ENCODE measurements around the gene TMEM97.

TMEM97 gene

DNA sequence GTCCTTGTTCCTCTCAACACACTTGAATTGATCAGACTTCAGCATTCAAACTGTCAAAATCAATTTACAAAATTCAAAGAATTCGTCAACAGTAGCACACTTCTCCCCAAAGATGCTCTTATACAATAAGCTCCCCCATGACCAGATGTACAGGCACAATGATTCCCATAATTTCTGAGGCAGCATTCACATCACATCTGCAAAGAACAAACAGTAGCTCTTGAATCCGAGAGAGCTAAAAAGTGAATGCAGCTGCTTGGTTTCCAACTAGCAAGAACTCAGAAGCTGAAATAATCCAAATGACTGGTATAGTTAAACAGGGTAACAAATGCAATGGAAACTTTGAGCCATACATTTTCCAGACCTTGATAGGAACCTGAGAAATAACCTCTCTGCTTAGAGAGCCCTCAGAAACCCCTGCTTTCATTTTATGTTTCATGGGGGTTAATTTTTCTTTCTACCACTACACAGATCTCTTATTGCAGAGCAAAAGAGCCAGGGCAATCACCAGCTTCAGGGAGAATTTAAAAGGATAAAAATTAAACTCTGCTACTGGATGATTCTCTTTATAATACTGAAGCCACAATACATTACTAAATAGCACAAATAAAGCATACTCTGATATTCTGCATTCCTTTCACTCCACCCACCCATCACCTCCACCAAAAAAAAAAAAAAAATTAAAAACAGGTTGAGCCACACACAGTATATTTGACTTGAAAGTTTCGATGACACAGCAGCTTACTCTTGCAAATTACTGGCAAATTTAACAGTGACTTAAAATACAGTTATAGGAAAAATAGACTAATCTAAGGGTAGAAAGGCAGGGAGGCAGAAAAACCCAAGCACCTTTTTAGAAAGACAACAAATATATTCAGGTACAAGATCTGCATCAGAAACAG, 23.1 kb upstream of the TMEM97 start:
- no peaks in the 10 kb centered on the region for H3K9me3 ChIP-seq (ENCODE audit: low read length)
- H3K4me2 ChIP-seq (ENCODE audit: low read length): no peak overlapping the region
- no peaks in the 10 kb centered on the region for H3K9me2 ChIP-seq (ENCODE audit: low read depth, low read length)
- TF ChIP-seq EZH2 (IDR thresholded peaks at IDR 0.05; ENCODE audit: borderline replicate concordance, low read length): no peak
- TF ChIP-seq, protein P1, sequence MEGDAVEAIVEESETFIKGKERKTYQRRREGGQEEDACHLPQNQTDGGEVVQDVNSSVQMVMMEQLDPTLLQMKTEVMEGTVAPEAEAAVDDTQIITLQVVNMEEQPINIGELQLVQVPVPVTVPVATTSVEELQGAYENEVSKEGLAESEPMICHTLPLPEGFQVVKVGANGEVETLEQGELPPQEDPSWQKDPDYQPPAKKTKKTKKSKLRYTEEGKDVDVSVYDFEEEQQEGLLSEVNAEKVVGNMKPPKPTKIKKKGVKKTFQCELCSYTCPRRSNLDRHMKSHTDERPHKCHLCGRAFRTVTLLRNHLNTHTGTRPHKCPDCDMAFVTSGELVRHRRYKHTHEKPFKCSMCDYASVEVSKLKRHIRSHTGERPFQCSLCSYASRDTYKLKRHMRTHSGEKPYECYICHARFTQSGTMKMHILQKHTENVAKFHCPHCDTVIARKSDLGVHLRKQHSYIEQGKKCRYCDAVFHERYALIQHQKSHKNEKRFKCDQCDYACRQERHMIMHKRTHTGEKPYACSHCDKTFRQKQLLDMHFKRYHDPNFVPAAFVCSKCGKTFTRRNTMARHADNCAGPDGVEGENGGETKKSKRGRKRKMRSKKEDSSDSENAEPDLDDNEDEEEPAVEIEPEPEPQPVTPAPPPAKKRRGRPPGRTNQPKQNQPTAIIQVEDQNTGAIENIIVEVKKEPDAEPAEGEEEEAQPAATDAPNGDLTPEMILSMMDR (IDR thresholded peaks at IDR 0.05; ENCODE audit: low read length): no peak
- no peaks in the 10 kb centered on the region for H3F3A ChIP-seq (ENCODE audit: insufficient read depth, low read length)
- no peaks in the 10 kb centered on the region for H3K36me3 ChIP-seq (ENCODE audit: insufficient read depth, low read length)
- H2AFZ ChIP-seq (ENCODE audit: low read length): no peak overlapping the region
- H3K4me1 ChIP-seq (ENCODE audit: insufficient read depth, low read length, severe bottlenecking): peaks cover 6% of the 10 kb centered on the region
- H3K4me3 ChIP-seq (ENCODE audit: low read depth, low read length, poor library complexity, severe bottlenecking): no peak overlapping the region
- H3K27ac ChIP-seq (ENCODE audit: low read depth, low read length, poor library complexity, severe bottlenecking): no peak overlapping the region
- H3K27me3 ChIP-seq (ENCODE audit: insufficient read depth, low read length): no peaks in the 10 kb centered on the region
- H3K79me2 ChIP-seq (ENCODE audit: insufficient read depth, low read length): no peaks in the 10 kb centered on the region
- no peak overlapping the region for H3K9ac ChIP-seq (ENCODE audit: low read length)
- no peaks in the 10 kb centered on the region for H4K20me1 ChIP-seq (ENCODE audit: insufficient read depth, low read length)

DNA sequence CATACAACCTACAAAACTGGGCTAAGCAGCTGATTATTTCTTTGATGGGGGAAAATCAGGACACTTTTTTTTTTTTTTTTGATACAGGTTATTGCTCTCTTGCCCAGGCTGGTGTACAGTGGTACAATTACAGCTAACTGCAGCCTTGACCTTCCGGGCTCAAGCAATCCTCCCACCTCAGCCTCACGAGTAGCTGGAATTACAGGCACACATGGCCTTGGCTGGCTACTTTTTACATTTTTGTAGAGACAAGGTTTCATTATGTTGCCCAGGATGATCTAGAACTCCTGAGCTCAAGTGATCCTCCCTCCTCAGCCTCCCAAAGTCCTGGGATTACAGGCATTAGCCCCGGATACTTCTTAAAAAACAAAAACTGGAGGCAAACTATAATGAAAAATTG, 20.6 kb upstream of the TMEM97 start:
- no peaks in the 10 kb centered on the region for H4K20me1 ChIP-seq (ENCODE audit: insufficient read depth, low read length)
- no peaks in the 10 kb centered on the region for H3K9me3 ChIP-seq (ENCODE audit: low read length)
- no peaks in the 10 kb centered on the region for H3K36me3 ChIP-seq (ENCODE audit: insufficient read depth, low read length)
- H3K27ac ChIP-seq (ENCODE audit: low read depth, low read length, poor library complexity, severe bottlenecking): no peak overlapping the region
- H3K4me1 ChIP-seq (ENCODE audit: insufficient read depth, low read length, severe bottlenecking): peaks cover 6% of the 10 kb centered on the region
- no peak for TF ChIP-seq EZH2 (IDR thresholded peaks at IDR 0.05; ENCODE audit: borderline replicate concordance, low read length)
- TF ChIP-seq, protein P1 (IDR thresholded peaks at IDR 0.05; ENCODE audit: low read length): no peak
- no peak overlapping the region for H3K4me3 ChIP-seq (ENCODE audit: low read depth, low read length, poor library complexity, severe bottlenecking)
- no peaks in the 10 kb centered on the region for H3K9me2 ChIP-seq (ENCODE audit: low read depth, low read length)
- H3K27me3 ChIP-seq (ENCODE audit: insufficient read depth, low read length): no peaks in the 10 kb centered on the region
- H2AFZ ChIP-seq (ENCODE audit: low read length): no peak overlapping the region
- no peaks in the 10 kb centered on the region for H3K79me2 ChIP-seq (ENCODE audit: insufficient read depth, low read length)
- no peaks in the 10 kb centered on the region for H3F3A ChIP-seq (ENCODE audit: insufficient read depth, low read length)
- H3K4me2 ChIP-seq (ENCODE audit: low read length): no peak overlapping the region
- no peak overlapping the region for H3K9ac ChIP-seq (ENCODE audit: low read length)

DNA sequence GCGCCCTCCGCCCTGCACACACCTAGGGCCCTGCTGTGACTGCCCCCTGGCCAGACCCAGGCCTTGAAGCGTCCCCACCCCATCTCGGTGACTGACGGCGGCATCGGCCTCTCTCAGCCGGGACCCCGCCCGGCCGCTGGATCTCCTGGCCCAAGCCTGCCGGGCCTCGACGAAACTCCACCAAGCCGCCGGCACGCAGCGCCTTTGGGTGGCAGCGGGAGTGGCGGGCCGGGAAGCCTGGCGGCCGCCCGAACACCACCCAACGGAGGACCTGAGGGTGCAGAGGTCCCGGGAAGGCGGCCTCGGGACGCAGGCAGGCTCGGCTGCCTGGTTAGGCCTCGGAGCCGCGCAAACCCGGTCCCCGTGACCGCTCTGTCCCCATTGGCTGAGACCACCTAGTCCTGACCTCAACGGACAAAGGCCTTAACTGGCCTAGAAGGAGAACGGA, 12.0 kb upstream of the TMEM97 start:
- Histone ChIP-seq H2AFZ (ENCODE audit: low read length) (no peak overlapping the region), H3K36me3 (ENCODE audit: insufficient read depth, low read length) (no peaks in the 10 kb centered on the region), H3K27me3 (ENCODE audit: insufficient read depth, low read length) (no peaks in the 10 kb centered on the region), H3K9ac (ENCODE audit: low read length) (no peak overlapping the region), H3F3A (ENCODE audit: insufficient read depth, low read length) (0 out of 2 replicates have a peak, but pooled peaks cover 1% of the 10 kb centered on the region), H3K9me3 (ENCODE audit: low read length) (no peaks in the 10 kb centered on the region), H3K9me2 (ENCODE audit: low read depth, low read length) (no peaks in the 10 kb centered on the region), H4K20me1 (ENCODE audit: insufficient read depth, low read length) (no peaks in the 10 kb centered on the region), H3K4me1 (ENCODE audit: insufficient read depth, low read length, severe bottlenecking) (no peaks in the 10 kb centered on the region), H3K27ac (ENCODE audit: low read depth, low read length, poor library complexity, severe bottlenecking) (no peak overlapping the region), H3K4me3 (ENCODE audit: low read depth, low read length, poor library complexity, severe bottlenecking) (no peak overlapping the region), H3K4me2 (ENCODE audit: low read length) (no peak overlapping the region), H3K79me2 (ENCODE audit: insufficient read depth, low read length) (no peaks in the 10 kb centered on the region)
- TF ChIP-seq EZH2 (IDR thresholded peaks at IDR 0.05; ENCODE audit: borderline replicate concordance, low read length): no peak
- TF ChIP-seq, protein P1 (IDR thresholded peaks at IDR 0.05; ENCODE audit: low read length): no peak

Data from OCI-LY1 (cell line).